ENCODE results near the gene PPP6C.
"Not testable (repeated sequence)": the region's sequence is repeated elsewhere in the genome, so short reads cannot be mapped to it uniquely, and the experiment has no call there.

Gene PPP6C

DNA sequence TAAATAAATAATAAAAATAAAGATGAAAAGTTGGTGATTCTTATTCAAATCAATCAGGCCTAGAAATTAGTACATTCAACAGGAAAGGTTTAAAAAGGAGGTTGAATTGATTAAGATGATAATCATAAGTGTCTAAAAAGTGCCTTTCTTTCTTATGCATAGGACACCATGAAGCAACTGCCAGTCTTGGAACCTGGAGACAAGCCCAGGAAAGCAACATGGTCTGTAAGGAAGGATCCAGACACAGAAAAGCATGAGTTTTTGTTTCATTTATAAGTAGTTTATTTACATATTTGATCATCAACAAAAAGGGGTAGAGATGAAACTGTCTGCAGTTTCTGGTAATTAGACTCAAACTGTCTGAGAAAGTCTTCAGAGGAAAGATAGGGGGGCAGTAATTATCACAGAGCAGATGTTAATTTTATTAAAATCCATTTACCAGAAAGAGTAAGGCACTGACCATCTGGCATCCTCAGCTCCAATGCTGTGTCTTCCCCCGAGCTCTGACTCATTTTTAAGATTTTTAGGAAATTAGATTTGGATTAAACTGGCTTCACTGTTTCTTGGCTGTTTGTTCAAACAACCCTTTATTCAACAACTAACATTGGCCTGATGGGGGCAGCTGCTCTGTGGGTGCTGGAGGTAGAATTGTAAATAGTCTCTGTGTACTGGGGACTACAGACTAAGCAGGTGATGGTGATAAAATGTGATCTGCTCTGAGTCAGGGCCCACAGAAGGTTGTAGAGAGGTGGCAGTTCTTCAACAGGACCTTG is 13.4 kb upstream of the PPP6C start:
- POLR2A ChIA-PET: interaction anchor here (0.6 to 1.5 kb wide), 2 partner anchors 11 to 13 kb away, joined by 3 to 4 read pairs; no protein-coding TSS in a partner anchor

GRCh38 chr9:125200216-125201047 is 10.8 kb upstream of the PPP6C start, which contains the start of gene RABEPK:
TSS of gene RABEPK (plus strand) at chr9:125200542. CDS start at chr9:125203014, 2,472 bp downstream.
- ChIA-PET CTCF (no interaction called here), POLR2A (interaction anchor here (0.6 to 4.4 kb wide), 5 partner anchors 9 to 41 kb away, joined by 3 to 19 read pairs (median 4); partner anchors contain the start of gene HSPA5)

More for the DNA sequence above, 13.4 kb upstream of the PPP6C start:
- no peak for DNase-seq (ENCODE audit: extremely low spot score)
- TF ChIP-seq, protein P1, sequence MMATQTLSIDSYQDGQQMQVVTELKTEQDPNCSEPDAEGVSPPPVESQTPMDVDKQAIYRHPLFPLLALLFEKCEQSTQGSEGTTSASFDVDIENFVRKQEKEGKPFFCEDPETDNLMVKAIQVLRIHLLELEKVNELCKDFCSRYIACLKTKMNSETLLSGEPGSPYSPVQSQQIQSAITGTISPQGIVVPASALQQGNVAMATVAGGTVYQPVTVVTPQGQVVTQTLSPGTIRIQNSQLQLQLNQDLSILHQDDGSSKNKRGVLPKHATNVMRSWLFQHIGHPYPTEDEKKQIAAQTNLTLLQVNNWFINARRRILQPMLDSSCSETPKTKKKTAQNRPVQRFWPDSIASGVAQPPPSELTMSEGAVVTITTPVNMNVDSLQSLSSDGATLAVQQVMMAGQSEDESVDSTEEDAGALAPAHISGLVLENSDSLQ (IDR thresholded peaks at IDR 0.05): no peak
- no peak for TF ChIP-seq ARNT (IDR thresholded peaks at IDR 0.05)
- no peak for TF ChIP-seq FOXM1 (IDR thresholded peaks at IDR 0.05; ENCODE audit: borderline replicate concordance)
- no peak for TF ChIP-seq FOXK2 (IDR thresholded peaks at IDR 0.05)
- TF ChIP-seq CTBP1 (IDR thresholded peaks at IDR 0.05; ENCODE audit: borderline replicate concordance): no peak
- no peak for TF ChIP-seq BHLHE40 (IDR thresholded peaks at IDR 0.05; ENCODE audit: borderline replicate concordance)
- TF ChIP-seq SP1 (IDR thresholded peaks at IDR 0.05): no peak
- TF ChIP-seq HDGF (IDR thresholded peaks at IDR 0.05; ENCODE audit: borderline replicate concordance): no peak
- TF ChIP-seq L3MBTL2 (conservative IDR thresholded peaks at IDR 0.05): no peak
- TF ChIP-seq NFRKB (IDR thresholded peaks at IDR 0.05): no peak
- no peak for TF ChIP-seq ZNF384 (IDR thresholded peaks at IDR 0.05)
- TF ChIP-seq TARDBP (IDR thresholded peaks at IDR 0.05): no peak
- no peak for TF ChIP-seq SUZ12 (IDR thresholded peaks at IDR 0.05)
- TF ChIP-seq LEF1 (IDR thresholded peaks at IDR 0.05; ENCODE audit: borderline replicate concordance): no peak
- TF ChIP-seq ELF4 (IDR thresholded peaks at IDR 0.05): no peak
- CTCF ChIA-PET: no interaction called here

GRCh38 chr9:125195591-125195990 is 6.0 kb upstream of the PPP6C start:
- POLR2A ChIA-PET; DNase-seq (ENCODE audit: extremely low spot score); CTCF ChIA-PET: not testable (repeated sequence)

More at GRCh38 chr9:125200216-125201047, 10.8 kb upstream of the PPP6C start, which contains the start of gene RABEPK:
- TF ChIP-seq SUZ12 (IDR thresholded peaks at IDR 0.05) (no peak), ZNF384 (IDR thresholded peaks at IDR 0.05) (no peak), BHLHE40 (IDR thresholded peaks at IDR 0.05; ENCODE audit: borderline replicate concordance) (no peak), HDGF (IDR thresholded peaks at IDR 0.05; ENCODE audit: borderline replicate concordance) (no peak), L3MBTL2 (conservative IDR thresholded peaks at IDR 0.05) (peak; percentile 79), SP1 (IDR thresholded peaks at IDR 0.05) (no peak), ELF4 (IDR thresholded peaks at IDR 0.05) (peak; percentile 90)
- TF ChIP-seq, protein P1 (IDR thresholded peaks at IDR 0.05): peak; percentile 67; the same call in 1 of the 2 replicates
- peak; percentile 97 for DNase-seq (ENCODE audit: extremely low spot score)

GRCh38 chr9:125194466-125194865 is 4.9 kb upstream of the PPP6C start:
- DNase-seq (ENCODE audit: extremely low spot score); CTCF ChIA-PET; POLR2A ChIA-PET: not testable (repeated sequence)

- POLR2A ChIA-PET: interaction anchor here (0.6 to 1.4 kb wide), 5 partner anchors 9 to 101 kb away, joined by 3 to 7 read pairs (median 4); partner anchors contain the start of genes HSPA5 and RABEPK
- no peak for TF ChIP-seq ARNT (IDR thresholded peaks at IDR 0.05)
- no peak for TF ChIP-seq HDGF (IDR thresholded peaks at IDR 0.05; ENCODE audit: borderline replicate concordance)
- no peak for TF ChIP-seq FOXK2 (IDR thresholded peaks at IDR 0.05)
- TF ChIP-seq CTBP1 (IDR thresholded peaks at IDR 0.05; ENCODE audit: borderline replicate concordance): no peak
- TF ChIP-seq L3MBTL2 (conservative IDR thresholded peaks at IDR 0.05): peak; percentile 72
- TF ChIP-seq LEF1 (IDR thresholded peaks at IDR 0.05; ENCODE audit: borderline replicate concordance): no peak
- TF ChIP-seq ZNF384 (IDR thresholded peaks at IDR 0.05): no peak
- no peak for TF ChIP-seq BHLHE40 (IDR thresholded peaks at IDR 0.05; ENCODE audit: borderline replicate concordance)
- CTCF ChIA-PET: interaction anchor here (0.6 to 1.2 kb wide), 3 partner anchors 9 to 28 kb away, joined by 3 to 4 read pairs (median 3); no protein-coding TSS in a partner anchor
- no peak for DNase-seq (ENCODE audit: extremely low spot score)
Measured at GRCh38 chr9:125190361-125190801, 778 bp upstream of the PPP6C start.

GRCh38 chr9:125189011-125189360 is 617 bp downstream of the PPP6C start:
- DNase-seq (ENCODE audit: extremely low spot score): peak; percentile 47
- CTCF ChIA-PET: no interaction called here
- POLR2A ChIA-PET: no interaction called here
- TF ChIP-seq ELF4 (IDR thresholded peaks at IDR 0.05) (no peak), TARDBP (IDR thresholded peaks at IDR 0.05) (no peak), NFRKB (IDR thresholded peaks at IDR 0.05) (no peak), FOXA1 (IDR thresholded peaks at IDR 0.05) (no peak), HDGF (IDR thresholded peaks at IDR 0.05; ENCODE audit: borderline replicate concordance) (no peak), BHLHE40 (IDR thresholded peaks at IDR 0.05; ENCODE audit: borderline replicate concordance) (no peak), LEF1 (IDR thresholded peaks at IDR 0.05; ENCODE audit: borderline replicate concordance) (no peak), L3MBTL2 (conservative IDR thresholded peaks at IDR 0.05) (no peak), ZNF384 (IDR thresholded peaks at IDR 0.05) (no peak), ARNT (IDR thresholded peaks at IDR 0.05) (no peak), SP1 (IDR thresholded peaks at IDR 0.05) (no peak), SUZ12 (IDR thresholded peaks at IDR 0.05) (no peak), FOXM1 (IDR thresholded peaks at IDR 0.05; ENCODE audit: borderline replicate concordance) (no peak), FOXK2 (IDR thresholded peaks at IDR 0.05) (no peak)
- TF ChIP-seq, protein P1 (IDR thresholded peaks at IDR 0.05): no peak

Measured in HEK293T (cell line).